Gastroesophageal sphincter (tissue), 3 donors: Measurements from ENCODE around the gene TM9SF1.

Source experiments
- EP300 ChIP-seq: sonication (generic); formaldehyde crosslinking; IDR thresholded peaks from one replicate; pipeline ENCODE4 v1.6.1; 2017; ENCODE audit warnings: antibody characterized with exemption, mild to moderate bottlenecking
- POLR2A ChIP-seq, 2 donors: fragments of 450-650 bp; IDR thresholded peaks; one replicate each; pipeline ENCODE4 v1.6.1; 2017; ENCODE audit warnings: antibody characterized with exemption in 2 of 2, mild to moderate bottlenecking in 2 of 2, moderate library complexity in 1 of 2
- TF ChIP-seq, protein P1 (sequence below), 4 experiments: fragments of 200-600 bp in 2 of 4; fragments of 450-650 bp in 2 of 4; sonication (generic) in 1 of 4; IDR thresholded peaks; one replicate each; pipeline ENCODE4 v1.5.1; 2017 to 2019; ENCODE audit warnings: antibody characterized with exemption in 4 of 4, mild to moderate bottlenecking in 2 of 4, moderate library complexity in 2 of 4

DNA sequence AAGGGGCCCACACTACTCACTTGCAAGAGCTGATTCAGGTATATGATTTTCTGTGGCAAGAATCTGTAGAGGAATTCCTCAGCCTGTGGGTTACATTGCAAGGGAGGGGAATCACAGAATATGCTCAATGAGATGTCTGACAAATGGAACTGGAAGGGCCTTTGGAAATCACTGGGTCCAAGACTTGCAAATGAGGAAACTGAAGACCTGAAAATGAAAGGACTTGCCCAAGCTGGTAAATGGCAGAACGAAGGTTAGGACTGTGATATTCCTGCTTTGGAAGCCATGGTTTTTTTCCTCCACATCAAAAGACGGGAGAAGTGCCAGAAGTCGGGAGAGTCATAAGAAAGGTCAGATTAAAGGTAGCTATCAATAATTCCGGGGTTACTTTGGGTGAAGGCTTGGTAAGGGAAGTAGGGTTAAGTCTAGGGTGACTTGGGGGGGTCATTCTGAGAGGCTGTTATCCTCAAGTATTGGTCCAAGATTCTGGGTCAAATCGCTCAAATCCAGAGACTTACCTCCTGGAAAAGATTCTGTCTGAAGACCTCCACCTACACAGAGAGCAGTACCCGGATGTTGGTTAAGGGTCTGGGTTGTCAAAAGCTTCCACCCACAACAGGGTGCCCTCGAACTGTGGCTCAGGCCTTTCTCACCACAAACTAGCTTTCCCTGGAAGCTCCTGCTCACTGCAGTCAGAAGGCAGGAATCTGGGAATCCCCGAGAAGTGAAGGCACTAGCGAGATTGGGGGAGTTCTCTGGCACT lies 49.4 kb downstream of the TM9SF1 start:
- no peak for TF ChIP-seq POLR2A (IDR thresholded peaks at IDR 0.05)
- TF ChIP-seq, protein P1, sequence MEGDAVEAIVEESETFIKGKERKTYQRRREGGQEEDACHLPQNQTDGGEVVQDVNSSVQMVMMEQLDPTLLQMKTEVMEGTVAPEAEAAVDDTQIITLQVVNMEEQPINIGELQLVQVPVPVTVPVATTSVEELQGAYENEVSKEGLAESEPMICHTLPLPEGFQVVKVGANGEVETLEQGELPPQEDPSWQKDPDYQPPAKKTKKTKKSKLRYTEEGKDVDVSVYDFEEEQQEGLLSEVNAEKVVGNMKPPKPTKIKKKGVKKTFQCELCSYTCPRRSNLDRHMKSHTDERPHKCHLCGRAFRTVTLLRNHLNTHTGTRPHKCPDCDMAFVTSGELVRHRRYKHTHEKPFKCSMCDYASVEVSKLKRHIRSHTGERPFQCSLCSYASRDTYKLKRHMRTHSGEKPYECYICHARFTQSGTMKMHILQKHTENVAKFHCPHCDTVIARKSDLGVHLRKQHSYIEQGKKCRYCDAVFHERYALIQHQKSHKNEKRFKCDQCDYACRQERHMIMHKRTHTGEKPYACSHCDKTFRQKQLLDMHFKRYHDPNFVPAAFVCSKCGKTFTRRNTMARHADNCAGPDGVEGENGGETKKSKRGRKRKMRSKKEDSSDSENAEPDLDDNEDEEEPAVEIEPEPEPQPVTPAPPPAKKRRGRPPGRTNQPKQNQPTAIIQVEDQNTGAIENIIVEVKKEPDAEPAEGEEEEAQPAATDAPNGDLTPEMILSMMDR (IDR thresholded peaks at IDR 0.05): no peak
- TF ChIP-seq EP300: no peak
